ENCODE results near the gene CALCB.

The CALCB gene

DNA sequence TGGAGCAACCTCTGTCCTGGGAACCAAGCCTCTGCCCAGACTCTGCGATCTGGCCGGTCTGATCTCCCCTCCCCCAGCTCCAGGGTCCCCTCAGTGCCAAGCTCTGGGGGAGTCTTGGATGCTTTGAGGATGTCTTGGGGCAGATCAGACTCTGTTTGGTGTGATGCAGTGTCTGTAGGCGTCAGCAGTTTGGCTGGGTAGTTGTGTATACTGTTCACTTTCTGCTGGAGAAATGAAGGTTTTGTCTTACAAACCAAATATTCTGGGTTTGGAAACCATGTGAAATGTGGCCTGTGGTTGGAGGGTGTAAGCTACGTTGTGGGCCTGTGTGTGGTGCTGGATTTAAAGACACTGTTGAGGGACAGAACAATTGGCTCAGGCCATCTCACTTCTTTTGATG is 46.0 kb downstream of the CALCB start:
- no peak for FAIRE-seq

DNA sequence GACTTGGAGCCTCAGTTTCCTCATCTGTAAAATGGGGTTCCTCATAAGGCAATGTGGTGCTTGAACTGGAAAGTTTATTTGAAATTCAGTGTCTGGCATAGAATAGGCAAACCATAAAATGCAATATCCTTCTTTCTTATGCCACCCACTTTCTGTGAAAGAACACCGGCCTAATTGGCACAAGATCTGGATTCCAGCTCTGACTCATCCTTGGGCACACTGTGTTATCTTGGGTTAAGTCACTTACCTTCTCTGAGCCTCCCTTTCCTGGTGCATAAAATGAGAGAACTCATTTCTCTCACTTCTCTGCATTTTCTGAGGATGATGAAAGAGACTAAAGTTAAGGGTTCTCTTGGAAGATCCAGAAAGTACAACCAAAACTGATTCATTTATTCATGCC is 46.4 kb downstream of the CALCB start:
- no peak for FAIRE-seq

DNA sequence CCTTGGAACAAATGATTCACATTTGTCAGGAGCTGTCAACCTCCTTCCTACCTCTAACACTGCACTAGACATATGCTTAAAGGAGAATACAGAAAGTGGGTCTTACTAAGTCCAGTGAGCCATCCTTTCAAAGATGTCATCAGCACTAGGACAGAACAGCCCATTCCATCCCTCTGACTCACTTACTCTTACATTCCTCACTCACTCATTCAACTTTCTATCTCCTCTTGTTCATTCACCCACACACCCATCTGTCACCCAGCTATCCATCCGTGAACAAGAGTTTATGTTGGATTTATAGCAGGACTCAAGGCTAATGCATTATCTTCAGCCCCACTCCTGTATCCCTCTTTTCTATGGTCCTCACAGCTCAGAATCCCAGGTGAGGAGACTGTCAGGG is 50.5 kb downstream of the CALCB start:
- FAIRE-seq: no peak

DNA sequence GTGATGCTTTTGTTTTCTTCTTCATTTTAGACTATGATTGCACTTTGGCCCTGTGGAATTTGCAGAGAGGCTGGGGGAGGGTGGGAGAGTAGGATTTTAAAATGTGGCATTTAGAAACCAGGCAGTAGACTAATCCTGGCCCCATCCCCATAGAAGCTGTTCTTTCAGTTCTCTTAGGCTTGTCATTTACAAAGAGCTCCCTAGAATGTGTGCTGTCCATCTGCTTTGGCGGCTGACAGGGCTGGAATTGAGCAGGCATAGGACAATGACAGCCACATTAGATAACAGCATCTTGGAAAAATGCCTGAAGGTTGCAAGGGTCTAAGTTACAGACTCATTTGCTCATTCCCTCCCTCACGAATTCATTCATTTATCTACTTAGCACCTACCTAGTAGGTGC is 51.1 kb downstream of the CALCB start:
- FAIRE-seq: no peak

DNA sequence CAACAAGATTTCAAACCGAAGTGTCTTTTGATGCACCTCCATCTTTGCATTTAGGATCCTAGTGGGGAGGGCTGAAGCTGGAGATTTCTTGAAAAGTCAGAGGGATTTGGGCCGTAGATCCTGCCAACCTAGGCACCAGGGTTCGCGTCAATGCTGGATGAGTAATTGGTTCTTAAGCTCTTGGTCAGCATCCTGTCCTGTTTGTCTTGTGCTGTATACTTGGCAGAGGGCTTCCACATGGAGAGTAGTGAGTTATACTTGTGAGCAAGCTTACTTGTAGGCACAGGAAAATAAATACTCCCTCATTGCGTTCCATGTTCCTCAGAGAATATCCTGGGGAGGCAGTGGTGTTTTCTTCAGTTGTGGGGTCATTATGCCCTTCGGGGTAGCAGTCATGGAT is 53.9 kb downstream of the CALCB start:
- no peak for FAIRE-seq

Measured in TTC549 (cell line).